HG03520 (cell line): ENCODE results near the gene KCNJ13.
"Not testable (repeated sequence)": the region's sequence is repeated elsewhere in the genome, so short reads cannot be mapped to it uniquely, and the experiment has no call there.

ENCODE experiments used
- ATAC-seq: cut with Tn5 transposase; IDR thresholded peaks from one replicate; pipeline ENCODE4 v1.9.1; 2021; ENCODE audit warnings: mild to moderate bottlenecking, moderate library complexity; ENCODE audit not compliant: unreplicated experiment

The KCNJ13 gene

DNA sequence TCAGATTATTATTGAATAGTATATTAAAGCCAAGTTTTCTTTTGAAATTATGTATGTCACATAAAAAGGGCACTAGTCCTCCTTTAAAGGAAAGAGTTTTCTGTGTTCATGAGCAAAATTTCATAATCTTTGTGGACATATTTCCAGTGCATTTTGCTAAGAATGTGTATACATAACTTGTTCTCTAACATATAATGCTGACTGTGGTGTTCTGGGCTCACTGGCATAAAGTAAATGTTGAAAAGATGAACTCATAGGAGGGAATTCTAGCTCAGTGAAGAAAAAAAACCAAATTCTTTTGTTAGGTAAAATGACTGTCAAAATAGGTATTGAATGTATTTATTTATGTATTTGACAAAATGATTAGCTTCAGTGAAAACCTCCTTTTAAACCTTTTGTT is 6.2 kb downstream of the KCNJ13 start:
- ATAC-seq, result no peak

DNA sequence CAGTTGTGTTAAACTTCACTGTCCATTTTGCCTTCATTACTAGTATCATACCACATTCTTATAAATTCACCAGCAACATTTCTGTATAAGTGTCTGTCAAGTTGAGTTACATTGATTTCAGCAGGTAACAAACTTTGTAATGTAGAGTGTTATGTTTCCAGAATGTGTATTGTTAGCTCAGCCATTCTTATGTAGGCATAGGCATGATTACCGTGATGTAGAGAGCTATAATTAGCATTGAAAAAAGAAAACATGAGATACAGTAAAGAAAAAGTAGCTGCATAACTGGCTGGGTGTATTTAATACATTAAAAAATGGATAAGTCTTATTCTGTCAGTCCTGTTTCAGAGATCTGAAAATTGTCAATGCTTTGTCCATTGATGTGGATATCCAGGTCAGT is 8.5 kb downstream of the KCNJ13 start:
- ATAC-seq, result no peak

DNA sequence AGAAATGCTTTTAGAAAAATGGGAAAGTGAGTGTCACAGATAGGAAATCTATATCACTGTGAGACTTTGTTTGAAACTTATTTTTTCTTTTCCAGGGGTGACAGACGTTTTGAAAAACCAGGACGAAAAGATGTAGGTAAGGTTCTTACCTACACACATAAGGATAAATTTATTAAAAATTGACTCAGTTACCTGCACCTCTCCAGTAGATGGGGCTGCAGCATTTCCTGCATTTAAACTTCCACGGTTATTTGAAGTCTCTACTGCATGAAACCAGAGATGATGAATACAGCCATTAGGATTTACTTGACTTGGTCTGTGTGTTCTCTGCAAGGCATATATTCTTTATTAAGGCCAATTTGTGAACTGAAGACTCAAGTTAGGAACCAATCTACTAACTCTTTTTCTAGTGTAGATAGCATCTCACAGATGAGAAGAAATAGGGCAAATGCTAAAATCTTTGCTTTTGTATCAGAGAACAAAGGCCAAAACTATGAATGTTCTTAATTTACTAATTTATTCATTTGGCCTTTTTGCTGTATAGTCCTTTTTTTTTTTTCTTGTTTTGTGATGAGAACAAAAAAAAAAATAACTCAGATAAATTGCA is 15.0 kb downstream of the KCNJ13 start:
- no peak for ATAC-seq

DNA sequence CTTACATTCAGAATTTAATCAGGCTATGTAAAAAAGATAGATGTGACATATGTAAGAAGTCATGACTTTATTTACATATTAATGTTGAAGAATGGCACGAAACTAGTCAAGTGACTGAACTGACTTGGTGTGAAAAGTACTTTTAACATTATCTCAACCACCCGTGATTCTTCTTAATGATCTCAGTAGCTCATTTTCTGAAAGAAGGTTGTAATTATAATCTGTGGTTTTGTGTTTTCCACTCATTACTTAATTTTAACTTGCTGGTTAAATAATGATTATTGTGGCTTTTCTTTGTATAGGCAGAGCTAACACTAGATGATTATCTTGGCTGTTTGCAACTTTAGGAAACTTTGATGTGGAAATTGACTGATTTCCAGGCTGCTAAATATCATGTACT is 18.5 kb downstream of the KCNJ13 start:
- no peak for ATAC-seq

DNA sequence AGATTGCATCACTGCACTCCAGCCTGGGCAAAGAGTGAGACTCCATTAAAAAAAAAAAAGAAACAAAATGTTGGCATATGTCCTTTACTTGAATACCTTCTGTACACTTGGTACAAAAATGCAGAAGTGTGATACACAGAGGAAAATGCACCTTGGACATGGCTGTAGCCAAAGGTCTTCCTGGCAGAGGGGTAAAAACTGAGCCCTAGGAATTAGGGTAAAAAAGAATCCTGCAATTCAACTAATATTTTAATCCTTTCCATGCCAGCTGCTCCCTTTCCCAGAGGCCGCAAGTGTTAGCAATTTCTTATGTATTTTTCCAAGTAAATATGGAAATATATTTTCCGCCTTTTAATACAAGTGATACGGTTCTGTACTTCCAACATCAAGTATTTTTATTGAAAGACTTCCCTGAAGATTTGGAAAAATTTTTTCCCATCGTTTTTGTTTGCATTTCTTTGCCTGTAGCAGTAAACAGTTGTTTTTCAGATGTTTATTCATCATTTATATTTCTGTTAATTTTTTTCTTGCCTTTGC is 26.2 kb downstream of the KCNJ13 start:
- ATAC-seq, result no peak

DNA sequence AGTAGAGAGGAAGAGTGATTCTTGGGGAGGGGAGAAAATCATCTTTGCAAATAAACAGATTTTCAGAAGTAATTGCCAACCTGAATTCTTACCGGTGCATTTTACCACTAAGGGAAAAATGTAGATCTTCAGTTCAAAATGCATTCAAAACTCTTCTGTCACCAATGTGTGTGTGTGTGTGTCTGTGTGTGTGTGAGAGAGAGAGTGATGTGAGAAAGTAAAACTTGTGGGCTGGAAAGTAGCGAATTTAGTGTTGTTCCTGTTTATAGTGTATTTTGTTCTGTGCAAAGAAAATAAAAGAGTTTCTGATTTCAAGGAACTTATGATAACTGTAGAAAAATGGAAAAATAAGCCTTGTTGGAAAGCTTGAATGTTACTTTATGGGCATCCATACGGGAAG is 27.0 kb downstream of the KCNJ13 start:
- ATAC-seq, result no peak

DNA sequence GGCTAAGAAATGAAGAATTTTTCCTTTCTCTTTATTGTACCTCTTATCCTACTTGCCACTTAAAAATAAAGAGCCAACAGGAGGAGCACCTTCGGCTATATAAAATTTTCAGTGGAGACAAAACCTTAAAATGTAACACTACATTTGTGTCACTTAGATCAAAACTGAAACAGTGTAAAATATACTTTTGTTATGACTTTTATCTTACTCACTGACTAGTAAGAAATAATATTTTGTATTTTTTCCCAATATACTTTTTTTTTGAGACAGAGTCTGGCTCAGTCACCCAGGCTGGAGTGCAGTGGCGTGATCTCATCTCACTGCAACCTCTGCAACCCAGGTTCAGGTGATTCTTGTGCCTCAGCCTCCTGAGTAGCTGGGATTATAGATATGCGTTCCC is 28.3 kb downstream of the KCNJ13 start:
- no peak for ATAC-seq

DNA sequence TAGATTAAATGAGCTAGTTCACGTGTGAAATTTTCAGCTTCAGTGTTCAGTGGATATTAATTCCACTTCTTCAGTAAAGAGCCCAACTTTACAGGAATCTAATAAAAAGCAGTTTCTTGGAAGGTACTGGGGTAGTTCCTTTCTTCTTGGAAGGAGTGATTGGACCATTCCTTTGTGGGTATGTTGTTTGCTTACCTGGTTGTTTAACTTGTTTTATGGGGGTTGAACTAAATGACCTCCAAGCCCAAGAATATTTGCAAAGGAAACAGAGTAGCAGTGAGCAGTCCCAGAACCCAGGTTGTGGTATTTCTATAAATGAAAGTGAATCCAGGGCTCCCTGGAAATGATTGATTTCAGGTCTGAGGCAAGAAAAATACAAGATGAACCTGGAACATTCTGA is 31.4 kb downstream of the KCNJ13 start:
- no peak for ATAC-seq

DNA sequence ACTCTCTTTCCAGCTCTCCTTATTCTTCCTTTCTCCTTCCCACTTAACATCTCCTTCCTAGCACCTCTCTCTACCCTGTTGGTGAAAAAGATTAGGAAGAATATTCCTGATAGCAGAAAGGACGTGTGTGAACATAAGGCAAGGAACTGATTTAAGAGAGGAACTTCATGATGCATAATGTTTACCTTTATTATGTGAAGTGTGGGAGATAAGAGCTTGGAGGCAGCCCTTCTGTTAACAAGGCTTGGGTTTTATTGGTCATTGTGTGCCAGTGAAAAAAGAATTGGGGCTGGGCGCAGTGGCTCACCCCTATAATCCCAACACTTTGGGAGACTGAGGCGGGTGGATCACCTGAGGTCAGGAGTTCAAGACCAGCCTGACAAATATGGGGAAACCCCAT is 34.4 kb downstream of the KCNJ13 start:
- no peak for ATAC-seq

DNA sequence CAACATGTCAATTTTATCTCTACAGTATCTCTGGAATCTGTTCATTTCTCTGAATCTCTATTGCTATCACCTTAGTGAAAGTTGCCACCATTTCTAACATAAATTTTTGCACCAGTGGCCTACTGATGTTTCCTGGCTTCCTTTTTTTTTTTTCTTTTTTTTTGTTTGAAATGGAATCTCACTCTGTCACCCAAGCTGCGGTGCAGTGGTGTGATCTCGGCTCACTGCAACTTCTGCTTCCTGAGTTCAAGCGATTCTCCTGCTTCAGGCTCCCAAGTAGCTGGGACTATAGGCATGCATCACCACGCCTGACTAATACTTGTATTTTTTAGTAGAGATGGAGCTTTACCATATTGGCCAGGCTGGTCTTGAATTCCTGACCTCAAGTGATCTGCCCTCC is 35.1 kb downstream of the KCNJ13 start:
- ATAC-seq, result no peak

DNA sequence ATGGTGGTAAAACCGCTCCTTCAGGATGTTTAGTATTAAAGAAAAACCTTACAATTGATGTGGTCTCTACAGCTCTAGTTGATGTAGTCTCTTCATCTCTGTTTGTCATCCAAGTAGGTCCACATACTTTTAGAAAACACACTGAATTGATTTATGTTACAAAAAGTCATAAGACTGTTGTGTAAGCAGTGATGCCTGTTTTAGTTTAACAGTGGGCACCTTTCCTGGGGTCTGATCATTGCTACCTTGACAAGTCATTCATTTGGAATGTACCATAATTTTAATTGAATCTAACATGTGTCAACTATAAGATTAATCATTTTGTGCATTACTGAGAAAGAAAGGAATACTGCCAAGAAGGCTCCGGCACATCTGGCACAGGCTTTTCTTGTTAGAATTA is 44.9 kb downstream of the KCNJ13 start:
- no peak for ATAC-seq

DNA sequence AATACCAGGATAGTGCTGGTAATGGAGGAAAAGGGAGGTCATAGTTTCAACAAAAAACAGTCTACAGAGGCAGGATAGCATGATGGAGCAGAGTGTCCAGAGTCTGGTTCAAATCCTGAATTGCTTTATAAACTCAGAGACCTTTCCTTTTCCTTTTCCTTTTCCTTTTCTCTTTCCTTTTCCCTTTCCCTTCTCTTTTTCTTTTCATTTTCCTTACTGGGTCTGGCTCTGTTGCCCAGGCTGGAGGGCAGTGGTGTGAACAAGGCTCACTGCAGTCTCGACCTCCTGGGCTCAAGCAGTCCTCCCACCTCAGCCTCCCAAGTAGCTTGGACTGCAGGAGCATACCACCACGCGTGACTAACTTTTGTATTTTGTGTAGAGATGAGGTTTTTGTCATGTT is 47.6 kb downstream of the KCNJ13 start:
- no peak for ATAC-seq

DNA sequence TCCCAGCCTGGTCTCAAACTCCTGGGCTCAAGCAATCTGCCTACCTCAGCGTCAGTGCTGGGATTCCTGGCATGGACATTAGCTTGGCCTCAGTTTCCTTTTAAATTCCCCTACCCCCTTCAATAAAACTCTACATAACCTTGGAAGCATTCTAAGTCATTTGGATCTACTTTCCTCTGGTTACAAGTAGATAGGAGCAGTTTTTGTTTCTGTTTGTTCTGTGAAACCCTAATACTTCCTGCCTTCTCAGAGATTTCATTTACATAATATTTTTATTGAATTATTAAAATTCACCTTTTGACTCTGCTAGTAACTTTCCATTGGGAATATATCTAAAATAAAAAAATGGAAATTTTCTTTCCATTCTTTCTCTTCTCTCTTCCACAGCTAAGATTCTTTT is 53.3 kb downstream of the KCNJ13 start:
- ATAC-seq, result no peak

DNA sequence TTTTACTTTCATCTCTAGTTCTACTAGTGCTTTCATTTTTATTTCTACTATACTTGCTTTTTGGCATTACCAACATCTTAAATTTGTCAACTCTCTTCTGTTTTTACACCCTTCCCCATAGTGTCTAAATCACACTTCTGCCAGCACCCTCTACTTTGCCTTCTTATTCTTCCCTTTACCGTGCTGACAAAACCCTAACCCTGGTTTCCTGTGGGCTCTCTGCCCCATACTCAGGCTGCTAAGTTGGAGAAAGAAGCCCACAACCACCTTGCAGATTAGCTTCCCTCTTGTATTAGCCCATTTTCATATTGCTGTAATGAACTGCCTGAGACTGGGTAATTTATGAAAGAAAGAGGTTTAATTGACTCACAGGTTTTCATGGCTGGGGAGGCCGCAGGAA is 54.5 kb downstream of the KCNJ13 start:
- no peak for ATAC-seq

DNA sequence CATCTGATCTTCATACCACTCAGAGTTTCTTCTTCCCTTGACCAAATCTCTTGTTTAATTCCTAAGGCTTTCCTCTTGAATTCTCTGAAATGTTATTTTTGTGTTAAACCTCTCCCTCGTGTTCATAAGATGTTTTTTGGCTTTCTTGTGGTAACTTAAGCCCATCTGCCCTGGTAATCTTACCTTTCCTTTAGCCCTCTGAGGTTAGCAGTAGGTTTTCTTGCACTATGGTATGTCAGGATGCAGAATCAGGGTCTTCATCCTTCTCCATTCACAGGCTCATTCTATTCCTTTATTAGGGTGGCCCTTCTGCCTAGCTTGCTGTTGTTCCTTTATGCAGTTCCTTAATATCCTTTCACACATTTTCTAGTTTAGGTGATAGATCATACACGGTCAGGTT is 55.1 kb downstream of the KCNJ13 start:
- ATAC-seq, result no peak

DNA sequence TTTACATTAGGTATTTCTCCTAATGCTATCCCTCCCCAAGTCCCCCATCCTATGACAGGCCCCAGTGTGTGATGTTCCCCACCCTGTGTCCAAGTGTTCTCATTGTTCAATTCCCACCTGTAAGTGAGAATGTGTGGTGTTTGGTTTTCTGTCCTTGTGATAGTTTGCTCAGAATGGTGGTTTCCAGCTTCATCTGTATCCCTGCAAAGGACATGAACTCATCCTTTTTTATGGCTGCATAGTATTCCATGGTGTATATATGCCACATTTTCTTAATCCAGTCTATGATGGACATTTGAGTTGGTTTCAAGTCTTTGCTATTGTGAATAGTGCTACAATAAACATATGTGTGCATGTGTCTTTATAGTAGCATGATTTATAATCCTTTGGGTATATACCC is 56.3 kb downstream of the KCNJ13 start:
- ATAC-seq, result not testable (repeated sequence)
